HG03064 (cell line): ENCODE data around the gene ITGB7.
A peak's percentile ranks its signal among the peaks of the same experiment; 100 is the strongest.

Source experiments
- ATAC-seq: cut with Tn5 transposase; IDR thresholded peaks from one replicate; pipeline ENCODE4 v1.9.1; 2021; ENCODE audit warnings: low read depth; ENCODE audit not compliant: unreplicated experiment

Gene ITGB7, protein sequence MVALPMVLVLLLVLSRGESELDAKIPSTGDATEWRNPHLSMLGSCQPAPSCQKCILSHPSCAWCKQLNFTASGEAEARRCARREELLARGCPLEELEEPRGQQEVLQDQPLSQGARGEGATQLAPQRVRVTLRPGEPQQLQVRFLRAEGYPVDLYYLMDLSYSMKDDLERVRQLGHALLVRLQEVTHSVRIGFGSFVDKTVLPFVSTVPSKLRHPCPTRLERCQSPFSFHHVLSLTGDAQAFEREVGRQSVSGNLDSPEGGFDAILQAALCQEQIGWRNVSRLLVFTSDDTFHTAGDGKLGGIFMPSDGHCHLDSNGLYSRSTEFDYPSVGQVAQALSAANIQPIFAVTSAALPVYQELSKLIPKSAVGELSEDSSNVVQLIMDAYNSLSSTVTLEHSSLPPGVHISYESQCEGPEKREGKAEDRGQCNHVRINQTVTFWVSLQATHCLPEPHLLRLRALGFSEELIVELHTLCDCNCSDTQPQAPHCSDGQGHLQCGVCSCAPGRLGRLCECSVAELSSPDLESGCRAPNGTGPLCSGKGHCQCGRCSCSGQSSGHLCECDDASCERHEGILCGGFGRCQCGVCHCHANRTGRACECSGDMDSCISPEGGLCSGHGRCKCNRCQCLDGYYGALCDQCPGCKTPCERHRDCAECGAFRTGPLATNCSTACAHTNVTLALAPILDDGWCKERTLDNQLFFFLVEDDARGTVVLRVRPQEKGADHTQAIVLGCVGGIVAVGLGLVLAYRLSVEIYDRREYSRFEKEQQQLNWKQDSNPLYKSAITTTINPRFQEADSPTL

DNA sequence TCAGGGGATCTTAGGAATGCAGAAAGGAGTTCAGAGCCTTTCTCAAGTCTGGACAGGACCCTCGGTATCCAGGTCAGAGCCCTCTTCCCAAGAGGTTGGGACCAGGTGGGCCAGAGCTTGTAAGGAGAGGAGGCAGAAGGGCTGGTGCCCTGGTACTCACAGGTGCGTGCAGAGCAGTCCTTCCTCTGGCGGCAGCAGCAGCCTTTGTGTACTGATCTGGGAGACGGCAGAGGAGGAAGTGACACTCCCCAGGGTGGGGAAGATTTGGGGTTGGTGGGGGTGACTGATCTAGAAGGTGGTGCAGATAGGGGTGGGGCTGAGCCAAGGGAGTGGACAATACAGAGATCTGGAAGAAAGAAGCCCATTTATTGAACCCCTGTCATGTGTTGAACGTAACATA, at the start of gene ITGB7:
Gene ITGB7 (minus strand): TSS at position 210 of the 400 bp plus-strand sequence. CDS start 6,808 bp downstream, outside the sequence.
- ATAC-seq, result peak; percentile 51

DNA sequence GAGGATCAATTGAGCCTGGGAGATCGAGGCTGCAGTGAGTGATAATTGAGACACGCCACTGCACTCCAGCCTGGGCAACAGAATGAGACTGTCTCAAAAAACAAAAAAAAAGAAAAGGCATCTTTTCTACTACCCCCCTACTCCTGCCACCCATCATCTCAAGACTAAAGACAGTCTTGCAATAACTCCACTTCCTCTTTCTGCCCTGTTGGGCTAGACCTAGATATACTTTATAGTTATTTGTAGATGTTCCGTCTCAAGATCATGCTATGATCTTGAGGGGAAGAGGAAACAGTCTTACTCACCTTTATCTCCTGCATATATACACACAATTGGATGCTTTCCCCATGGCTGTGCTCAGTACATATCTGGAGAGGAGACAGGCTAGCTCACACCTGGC, 48.9 kb upstream of the ITGB7 start:
- no peak for ATAC-seq

DNA sequence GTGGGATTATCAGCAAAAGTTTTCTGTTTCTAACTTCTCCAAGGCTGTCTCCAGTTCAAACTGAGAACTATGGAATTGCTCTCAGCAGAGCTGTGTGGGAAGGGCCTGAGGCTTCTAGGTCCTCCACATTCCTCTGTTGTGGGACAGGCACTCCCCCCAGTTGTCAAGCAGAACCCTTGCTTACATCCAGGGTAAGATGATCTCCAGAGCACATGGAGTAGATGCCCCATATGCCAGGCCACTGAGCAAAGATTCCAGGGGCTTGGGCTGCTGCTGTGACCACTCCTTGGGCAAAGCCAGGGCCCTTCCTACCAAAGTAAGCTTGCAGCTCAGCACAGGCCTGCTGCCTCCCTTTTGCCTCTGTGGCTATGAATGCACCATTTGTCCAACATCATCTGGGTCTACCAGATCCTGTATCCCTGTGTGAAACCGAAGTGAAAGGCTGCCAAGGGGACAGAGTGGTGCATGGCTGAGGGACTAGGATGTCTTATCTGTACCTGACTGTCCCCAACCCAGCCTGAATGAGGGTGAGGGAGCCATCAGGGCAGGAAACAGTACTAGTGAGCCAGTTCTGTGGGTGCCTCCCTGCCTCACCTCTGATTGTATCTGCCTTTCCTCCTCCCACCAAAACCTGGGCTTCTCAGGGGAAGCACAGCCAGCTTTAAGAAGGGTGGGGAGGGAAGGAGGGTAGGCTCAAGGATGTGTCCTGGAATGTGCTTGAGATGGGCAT, 47.9 kb upstream of the ITGB7 start:
- ATAC-seq, result no peak

DNA sequence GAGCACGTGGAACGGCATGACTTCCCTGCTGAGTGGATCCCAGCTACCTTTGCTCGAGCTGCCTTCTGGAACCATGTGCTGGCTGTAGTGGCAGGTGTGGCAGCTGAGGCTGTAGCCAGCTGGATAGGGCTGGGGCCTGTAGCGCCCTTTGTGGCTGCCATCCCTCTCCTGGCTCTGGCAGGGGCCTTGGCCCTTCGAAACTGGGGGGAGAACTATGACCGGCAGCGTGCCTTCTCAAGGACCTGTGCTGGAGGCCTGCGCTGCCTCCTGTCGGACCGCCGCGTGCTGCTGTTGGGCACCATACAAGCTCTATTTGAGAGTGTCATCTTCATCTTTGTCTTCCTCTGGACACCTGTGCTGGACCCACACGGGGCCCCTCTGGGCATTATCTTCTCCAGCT, 46.2 kb upstream of the ITGB7 start:
- ATAC-seq, result no peak

DNA sequence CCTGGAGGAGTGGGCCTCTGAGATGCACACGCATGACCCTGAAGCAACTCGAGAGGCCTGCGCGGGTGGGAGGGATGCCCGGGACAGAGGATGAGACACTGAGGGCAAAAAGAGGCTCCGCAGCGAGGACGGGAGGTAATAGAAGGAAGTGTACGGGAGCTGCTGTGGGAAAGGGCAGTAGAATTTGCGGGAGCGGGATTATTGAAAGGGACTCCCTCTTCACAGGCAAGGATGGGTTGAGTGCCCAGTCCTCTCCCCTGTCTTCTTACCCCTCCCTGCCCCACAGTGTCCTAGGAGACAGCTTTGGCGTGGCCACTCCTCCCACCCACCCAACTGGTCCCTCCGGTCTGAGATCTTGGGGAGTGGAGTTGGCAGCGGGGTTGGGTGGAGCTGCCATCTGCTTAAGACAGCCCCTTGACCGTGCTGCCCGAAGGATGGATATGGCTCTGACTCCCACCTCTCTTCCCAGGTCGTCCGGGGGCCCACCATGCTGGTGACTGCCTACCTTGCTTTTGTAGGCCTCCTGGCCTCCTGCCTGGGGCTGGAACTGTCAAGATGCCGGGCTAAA, 45.4 kb upstream of the ITGB7 start:
- ATAC-seq, result no peak

DNA sequence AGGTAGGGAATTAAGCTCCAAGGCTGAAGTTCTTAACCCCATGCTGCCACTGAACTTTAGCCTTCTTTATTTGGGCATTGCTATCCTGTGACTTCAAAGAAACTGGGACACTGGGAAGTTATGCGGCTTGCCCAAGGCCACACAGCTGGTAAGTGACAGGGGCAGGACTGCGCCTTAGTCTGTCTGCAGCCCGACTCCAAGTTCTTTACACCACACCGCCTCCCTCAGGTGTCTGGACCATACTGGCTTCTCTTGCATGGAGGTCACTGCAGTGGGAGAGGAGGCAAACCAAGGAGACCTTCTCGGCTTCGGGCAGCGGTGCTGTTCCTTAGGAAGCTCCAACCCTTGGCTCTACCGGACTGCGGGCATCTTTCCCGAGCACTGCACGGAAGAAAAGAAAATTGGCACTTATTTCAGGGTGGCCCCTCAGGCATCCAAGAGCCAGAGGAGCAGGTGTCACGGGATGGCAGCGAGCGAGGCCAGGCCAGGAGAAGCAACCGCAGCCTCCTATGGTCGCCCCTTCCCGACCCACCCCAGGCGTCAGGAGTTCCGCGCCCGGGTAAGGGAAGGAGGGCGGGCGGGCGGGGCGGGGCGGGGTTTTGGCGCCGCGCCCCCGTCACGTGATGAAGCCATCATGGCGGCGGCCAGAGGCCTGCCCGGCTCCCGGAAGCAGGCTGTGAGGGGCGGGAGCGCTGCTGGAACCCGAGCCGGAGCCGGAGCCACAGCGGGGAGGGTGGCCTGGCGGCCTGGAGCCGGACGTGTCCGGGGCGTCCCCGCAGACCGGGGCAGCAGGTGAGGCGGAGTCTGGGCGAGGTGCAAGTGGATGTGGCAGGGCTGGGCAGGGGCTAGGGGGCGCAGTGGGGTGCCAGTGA, 44.7 kb upstream of the ITGB7 start:
- ATAC-seq, result peak; percentile 65

DNA sequence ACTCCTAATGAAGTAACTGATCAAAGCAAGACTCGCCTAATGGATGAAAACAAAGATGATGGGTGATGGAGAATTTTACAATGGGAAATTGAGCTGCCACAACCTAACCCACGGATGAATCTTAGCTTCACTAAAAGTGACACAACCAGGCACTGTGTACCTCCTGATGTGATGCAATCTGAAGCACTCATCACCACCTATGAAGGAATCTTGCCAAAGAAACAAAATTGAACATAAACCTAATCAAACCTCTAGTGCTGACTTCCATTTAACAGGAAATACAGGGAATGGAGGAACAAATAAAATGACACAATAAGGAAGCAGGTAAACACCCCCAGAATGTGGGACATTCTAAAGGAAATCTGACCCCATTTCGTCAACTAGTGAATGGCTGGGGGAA, 38.2 kb upstream of the ITGB7 start:
- ATAC-seq, result no peak

DNA sequence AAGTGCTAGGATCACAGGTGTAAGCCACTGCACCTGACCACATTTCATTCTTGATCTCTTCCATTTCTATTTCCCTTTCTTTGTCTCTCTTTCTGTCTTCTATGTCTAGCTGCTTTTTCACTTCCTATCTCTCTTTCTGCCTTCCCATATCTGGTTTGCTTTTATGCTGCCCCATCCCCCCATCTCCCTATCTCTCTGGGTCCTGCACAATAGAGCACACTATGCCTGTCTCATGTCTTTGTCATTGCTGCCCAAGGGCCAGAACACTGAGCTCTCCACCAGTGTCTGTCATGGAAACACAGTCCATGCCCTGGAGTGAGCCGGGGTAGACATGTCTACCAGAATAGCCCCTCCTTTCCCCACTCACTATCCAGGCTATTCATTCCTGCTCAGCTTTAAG, 37.3 kb upstream of the ITGB7 start:
- no peak for ATAC-seq

DNA sequence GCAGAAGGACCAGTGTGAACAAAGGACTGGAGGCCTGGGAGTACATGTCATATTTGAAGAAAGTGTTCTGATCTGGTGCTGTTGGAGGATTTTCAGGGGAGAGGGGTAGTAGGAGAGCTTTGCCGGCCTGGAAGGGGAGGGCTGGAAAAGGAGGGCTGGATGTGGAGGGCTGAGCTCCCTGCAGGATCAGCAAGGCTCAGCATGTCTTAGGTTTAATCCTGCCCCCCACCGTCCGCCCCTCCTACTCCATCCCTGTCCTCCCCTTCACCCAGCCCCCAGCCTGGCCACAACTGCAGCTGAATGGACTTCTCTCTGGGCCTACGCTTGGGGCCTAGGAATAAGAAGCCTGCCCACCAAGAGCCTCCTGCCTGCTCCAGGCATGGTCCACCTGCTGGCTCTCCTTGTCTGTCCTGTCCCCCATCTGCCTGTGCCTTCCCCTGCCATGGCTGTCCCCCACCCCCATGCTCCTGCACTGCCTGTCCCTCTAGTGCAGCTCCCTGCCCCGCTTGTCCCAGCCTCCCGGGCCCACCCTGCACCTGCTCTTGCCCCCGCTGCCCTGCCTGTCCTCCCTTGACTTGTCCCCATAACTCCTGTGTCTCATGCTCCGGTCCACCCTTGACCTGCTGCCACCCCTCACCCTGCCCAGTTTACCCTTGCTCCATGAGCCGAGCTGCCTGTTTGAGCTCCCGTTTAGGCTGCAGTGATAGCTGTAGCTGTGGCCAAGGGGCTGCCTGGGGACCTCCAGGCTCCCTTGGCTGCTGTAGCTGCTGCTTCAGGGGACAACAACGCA, 34.8 kb upstream of the ITGB7 start:
- no peak for ATAC-seq

DNA sequence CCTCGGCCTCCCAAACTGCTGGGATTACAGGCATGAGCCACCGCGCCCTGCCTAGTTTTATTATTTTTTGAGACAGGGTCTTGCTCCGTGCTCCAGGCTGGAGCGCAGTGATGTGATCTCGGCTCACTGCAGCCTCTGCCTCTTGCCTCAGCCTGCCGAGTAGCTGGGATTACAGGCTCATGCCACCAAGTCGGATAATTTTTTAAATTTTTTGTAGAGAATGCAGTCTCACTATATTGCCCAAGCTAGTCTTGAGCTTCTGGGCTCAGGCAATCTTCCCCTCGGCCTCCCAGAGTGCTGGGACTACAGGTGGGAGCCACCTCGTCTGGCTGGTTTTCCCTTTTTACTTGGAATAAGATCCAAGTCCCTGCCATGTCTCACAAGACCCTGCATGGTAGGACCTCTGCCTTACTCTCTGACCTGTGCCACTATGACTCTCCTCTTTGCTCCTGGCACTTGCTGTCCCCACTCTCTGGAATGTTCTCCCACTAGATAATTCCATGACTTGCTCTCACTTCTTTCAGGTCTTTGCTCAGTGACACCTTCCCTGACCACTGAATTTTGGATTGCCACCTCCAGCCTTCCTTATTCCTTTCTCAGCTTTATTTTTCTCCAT, 32.7 kb upstream of the ITGB7 start:
- no peak for ATAC-seq

DNA sequence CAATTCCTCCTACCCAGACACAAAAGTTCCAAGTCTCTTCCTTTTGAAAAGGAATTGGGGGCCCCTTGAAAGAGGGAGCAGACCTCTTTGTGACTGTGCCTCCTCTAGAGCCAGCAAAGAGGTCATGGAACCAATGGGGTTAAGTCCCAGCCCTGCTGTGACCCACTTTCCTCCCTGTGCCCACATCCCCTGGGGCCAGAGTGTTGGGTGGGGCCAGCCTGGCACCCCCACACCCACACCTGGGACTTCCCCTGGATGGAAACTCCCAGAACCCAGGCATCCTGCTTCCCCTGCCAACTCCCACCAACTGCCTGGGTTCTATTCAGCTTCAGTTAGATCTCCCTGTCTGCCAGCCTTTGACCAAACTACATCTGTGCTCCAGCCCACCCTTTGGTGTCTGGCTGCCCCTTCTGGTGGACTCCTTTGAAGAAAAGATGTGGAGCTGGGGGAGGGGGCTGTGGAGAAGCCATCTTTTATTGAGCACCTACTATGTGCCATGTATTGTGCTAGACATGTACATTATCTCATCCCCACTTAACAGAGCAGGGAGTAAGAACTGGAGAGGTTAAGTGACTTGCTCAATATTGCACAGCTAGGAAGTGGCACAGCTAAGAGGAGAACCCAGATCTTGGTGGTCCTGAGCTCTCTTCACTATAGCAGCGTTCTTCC, 29.5 kb upstream of the ITGB7 start:
- ATAC-seq, result no peak

DNA sequence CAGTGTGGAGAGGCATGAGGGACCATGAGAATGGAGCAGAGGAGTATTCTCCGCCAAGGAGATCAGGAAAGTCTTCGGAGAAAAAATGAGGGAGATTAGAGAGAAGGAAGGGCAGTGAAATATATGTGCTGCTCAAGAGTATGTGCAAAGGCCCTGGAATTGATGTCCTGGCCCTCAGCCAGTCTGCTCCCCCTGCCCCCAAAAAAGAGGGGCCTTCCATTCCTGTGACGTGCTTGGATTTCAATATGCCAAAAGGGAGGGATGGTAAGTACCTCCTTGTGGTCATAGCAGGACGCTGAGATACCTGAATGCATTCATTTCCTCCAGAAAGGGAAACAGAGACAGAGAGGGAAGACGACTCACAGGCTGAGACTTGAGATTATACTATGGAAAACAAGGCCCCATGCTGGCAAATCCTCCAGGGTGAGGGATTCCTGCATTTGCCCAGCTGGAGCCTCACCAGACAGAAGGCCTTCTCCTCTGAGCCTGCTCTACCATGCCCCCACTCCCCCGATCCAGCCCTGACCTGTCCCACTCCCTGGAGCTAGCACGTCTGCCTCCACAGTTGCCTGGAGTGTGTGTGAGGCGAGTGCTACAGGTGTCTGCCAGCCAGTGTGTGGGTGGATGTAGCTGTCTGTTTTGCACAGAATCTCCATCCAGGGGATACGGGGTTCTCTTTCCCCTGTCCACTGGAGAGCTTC, 28.8 kb upstream of the ITGB7 start:
- ATAC-seq, result no peak

DNA sequence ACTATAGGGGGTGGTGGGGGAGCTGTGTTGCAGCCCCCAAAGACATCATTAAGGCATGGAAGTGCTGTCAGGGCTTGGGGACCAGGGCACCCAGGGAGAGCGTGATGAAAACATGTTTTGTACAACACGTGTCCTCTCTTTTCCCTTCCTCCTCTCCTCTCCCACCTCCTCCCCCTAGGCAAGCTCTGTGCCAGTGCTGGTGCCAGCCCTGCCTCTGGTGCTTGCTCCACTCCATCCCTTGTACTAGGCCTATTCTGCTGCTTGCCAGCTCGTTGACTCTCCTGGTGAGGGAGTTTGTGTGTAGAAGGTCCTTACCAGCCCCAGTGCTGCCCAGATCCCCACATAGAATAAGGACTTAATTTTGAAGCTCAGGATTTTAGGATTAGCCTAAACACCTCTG, 28.1 kb upstream of the ITGB7 start:
- ATAC-seq, result no peak

DNA sequence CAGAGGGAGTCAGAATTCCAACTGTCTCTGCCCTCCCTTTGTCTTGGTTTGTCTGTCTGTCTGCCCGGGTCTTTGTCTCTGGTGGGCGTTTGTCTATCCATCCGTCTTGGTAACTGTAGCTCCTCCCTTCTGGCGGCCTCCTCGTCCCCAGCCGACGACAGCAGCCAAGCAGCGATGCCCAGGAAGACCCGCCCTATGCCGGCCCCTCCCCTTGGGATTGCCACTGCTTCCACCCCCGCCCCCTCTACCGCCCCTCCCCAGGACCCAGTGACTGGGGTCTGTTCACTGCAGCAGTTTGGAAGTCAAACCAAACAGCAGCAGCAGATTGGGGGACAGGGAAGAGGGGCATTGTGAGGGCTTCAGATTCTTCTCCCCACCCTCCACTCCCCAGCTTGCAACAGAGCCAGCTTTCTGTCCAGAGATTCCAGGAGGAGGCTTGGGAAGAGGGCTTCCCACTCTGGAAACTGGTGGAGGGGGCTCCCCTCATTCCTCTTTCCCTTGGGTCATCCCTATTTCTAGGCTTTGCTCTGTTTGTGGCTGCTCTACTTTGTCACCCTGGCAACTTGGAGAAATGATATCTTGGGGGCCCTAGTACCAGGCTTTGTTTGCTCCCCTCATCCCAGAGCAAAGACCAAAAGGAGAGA, 27.3 kb upstream of the ITGB7 start:
- no peak for ATAC-seq

DNA sequence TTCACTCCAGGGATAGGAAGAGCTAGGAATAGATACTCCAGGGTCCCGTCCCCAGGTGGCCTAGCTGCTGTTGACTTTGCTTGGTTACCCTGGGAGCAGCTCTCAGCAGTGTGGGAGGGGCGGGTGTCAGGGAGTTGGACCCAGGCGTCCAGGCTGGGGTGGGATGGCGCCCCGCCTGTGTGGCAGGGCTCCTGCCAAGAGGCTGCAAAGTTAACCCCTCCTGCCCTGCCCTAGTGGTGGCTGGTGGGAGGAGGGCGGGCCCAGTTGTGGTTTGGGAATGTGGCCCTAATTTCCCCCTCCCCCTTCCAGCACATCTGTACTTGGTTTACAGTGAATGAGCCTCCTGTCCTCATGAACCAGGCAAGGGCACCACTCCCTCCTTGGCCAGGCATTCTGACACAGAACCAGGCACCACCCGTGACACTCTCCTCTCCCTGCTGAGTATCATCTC, 26.6 kb upstream of the ITGB7 start:
- no peak for ATAC-seq

DNA sequence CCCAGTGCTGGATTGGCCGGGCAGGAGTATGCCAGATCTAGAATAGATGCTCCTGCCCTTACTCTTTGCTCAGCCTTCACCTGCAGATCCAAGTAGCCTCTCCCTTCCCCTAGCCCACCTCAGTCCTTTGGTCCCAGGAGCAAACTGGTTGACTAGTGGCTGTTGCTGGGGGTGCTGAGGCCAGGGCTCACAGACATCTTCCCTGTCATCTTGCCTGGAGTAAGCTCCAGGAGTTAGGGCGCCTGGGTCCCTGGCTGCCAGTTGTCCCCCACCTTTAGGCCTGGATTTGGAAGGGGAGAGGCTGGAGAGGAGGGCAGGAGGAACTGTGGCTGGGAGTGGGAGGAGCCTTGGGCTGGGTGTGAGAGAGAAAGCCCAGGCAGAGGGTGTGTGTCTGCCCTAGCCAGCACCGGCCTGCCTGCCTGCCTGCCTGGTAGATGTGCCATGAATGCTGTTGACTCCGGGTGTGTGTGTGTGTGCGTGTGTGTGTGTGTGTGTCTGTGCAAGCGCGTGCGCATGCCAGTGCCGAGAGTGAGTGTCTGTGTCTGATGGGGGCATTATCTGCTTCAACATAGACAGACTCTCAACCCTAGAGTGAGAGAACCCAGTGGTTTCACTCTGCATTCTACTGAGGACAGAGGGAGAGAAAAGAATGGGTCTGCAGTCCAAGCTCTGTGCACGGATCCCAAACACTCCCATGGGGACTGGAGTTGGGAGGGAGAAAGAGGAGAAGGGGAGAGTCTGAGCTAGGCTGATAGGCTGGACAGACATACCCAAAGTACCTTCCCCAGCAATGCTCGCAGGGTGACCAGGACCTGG, 25.8 kb upstream of the ITGB7 start:
- no peak for ATAC-seq
